ENCODE results near the gene TYW3. TPM values are rescaled to one million over a fixed set of nuclear protein-coding genes. Genes with fewer than 3 reads are reported as not detected.

Gene TYW3
- total and polyA plus RNA-seq, 8 donors, result 5.0 to 12.4 (median 8.9) TPM

- Histone ChIP-seq H3K27ac (no peak overlapping the region), H3K4me1 (no peaks in the 10 kb centered on the region), H3K4me3 (no peak overlapping the region), H3K36me3 (peaks cover 0 to 60% (median 6%) of the 10 kb centered on the region in 3 donors), H3K27me3 (no peaks in the 10 kb centered on the region), H3K9me3 (no peaks in the 10 kb centered on the region)
- intact Hi-C loops (cut with DNase I), result no loop called here
- DNase-seq (no peak), ATAC-seq (no peak), FAIRE-seq (no peak)
- no peak for TF ChIP-seq CTCF (IDR thresholded peaks at IDR 0.05)
- 73 to 75% methylated on average over 1 of the region's 1 CpG for WGBS, 2 donors
These were observed 18.3 kb upstream of the TYW3 start for GRCh38 chr1:74714429-74715235.

- FAIRE-seq, result no peak
- no peak for TF ChIP-seq CTCF (IDR thresholded peaks at IDR 0.05)
- intact Hi-C loops (cut with DNase I), result no loop called here
- Histone ChIP-seq H3K9me3 (no peaks in the 10 kb centered on the region), H3K27ac (no peak overlapping the region), H3K4me3 (no peak overlapping the region), H3K4me1 (no peaks in the 10 kb centered on the region), H3K36me3 (peaks cover 0 to 61% (median 6%) of the 10 kb centered on the region in 3 donors), H3K27me3 (no peaks in the 10 kb centered on the region)
- no peak for DNase-seq
- ATAC-seq, result no peak
- WGBS, 2 donors, result 87 to 93% methylated on average over 1 of the region's 1 CpG
These were observed 17.8 kb upstream of the TYW3 start for GRCh38 chr1:74715236-74715502.

- TF ChIP-seq CTCF (IDR thresholded peaks at IDR 0.05), result no peak
- no peaks in the 10 kb centered on the region for H3K9me3 ChIP-seq
- no peak for DNase-seq
- H3K4me1 ChIP-seq, result no peaks in the 10 kb centered on the region
- intact Hi-C loops (cut with DNase I), result no loop called here
- 88 to 89% methylated on average over 6 of the region's 6 CpGs for WGBS, 2 donors
- no peaks in the 10 kb centered on the region for H3K27me3 ChIP-seq
- no peak overlapping the region for H3K27ac ChIP-seq
- ATAC-seq, result no peak
- peaks cover 0 to 64% (median 10%) of the 10 kb centered on the region in 3 donors for H3K36me3 ChIP-seq
- FAIRE-seq, result no peak
- no peak overlapping the region for H3K4me3 ChIP-seq
These were observed 17.1 kb upstream of the TYW3 start for GRCh38 chr1:74715806-74716205.

GRCh38 chr1:74716822-74717221 is 16.1 kb upstream of the TYW3 start:
- 97% methylated on average over 1 of the region's 1 CpG for WGBS, 2 donors
- Histone ChIP-seq H3K9me3 (no peaks in the 10 kb centered on the region), H3K27me3 (no peaks in the 10 kb centered on the region), H3K4me1 (no peaks in the 10 kb centered on the region), H3K27ac (no peak overlapping the region), H3K36me3 (peaks cover 0 to 67% (median 7%) of the 10 kb centered on the region in 3 donors), H3K4me3 (no peak overlapping the region)
- no peak for ATAC-seq
- intact Hi-C loops (cut with DNase I), result no loop called here
- FAIRE-seq, result no peak
- no peak for TF ChIP-seq CTCF (IDR thresholded peaks at IDR 0.05)
- DNase-seq, result no peak

- no peaks in the 10 kb centered on the region for H3K27me3 ChIP-seq
- H3K9me3 ChIP-seq, result no peaks in the 10 kb centered on the region
- H3K4me1 ChIP-seq, result no peaks in the 10 kb centered on the region
- FAIRE-seq (no peak), DNase-seq (no peak), ATAC-seq (no peak)
- H3K4me3 ChIP-seq, result no peak overlapping the region
- intact Hi-C loops (cut with DNase I), result no loop called here
- no peak for TF ChIP-seq CTCF (IDR thresholded peaks at IDR 0.05)
- peaks cover 0 to 65% (median 8%) of the 10 kb centered on the region in 3 donors for H3K36me3 ChIP-seq
- no peak overlapping the region for H3K27ac ChIP-seq
- WGBS, 2 donors, result 95 to 96% methylated on average over 2 of the region's 2 CpGs
These were observed 15.3 kb upstream of the TYW3 start for GRCh38 chr1:74717626-74718025.
